CD4-positive, alpha-beta T cell (primary cell): ENCODE data around the gene ACTR5. TPM values are rescaled to one million over a fixed set of nuclear protein-coding genes. Genes with fewer than 3 reads are reported as not detected.

ENCODE experiments used
- ATAC-seq: fragments of 200-7000 bp; cut with Tn5 transposase; one replicate; pipeline ENCODE4 v1.10.0; 2022; ENCODE audit warnings: mild to moderate bottlenecking; ENCODE audit not compliant: poor library complexity
- CTCF ChIA-PET: fragments of 350-600 bp; sonication (Branson Sonifier 250); formaldehyde crosslinking; loops from one replicate; lab custom pipeline; 2021; ENCODE audit warnings: antibody characterized with exemption, inconsistent platforms; lab: Charles Lee
- POLR2A ChIA-PET: fragments of 350-600 bp; sonication (Branson Sonifier 250); formaldehyde crosslinking; loops from one replicate; lab custom pipeline; 2021; ENCODE audit warnings: antibody characterized with exemption, inconsistent platforms; lab: Charles Lee
- DNase-seq, 14 experiments: peaks; one replicate each; pipeline ENCODE4 v3.0.0-alpha.2; 2013 to 2020; ENCODE audit warnings: mixed read lengths in 2 of 14
- H3K27ac ChIP-seq, 2 donors: one replicate each; pipeline versions ENCODE4 v1.5.1 to v1.7.0; 2013; ENCODE audit warnings: low read length in 2 of 2, low read depth in 1 of 2, mild to moderate bottlenecking in 1 of 2
- H3K27me3 ChIP-seq, 2 experiments: 1 replicate in 1 of 2; 2 replicates in 1 of 2; pipeline versions ENCODE4 v1.6.1 to v1.7.0; 2013; ENCODE audit warnings: low read length in 2 of 2, control low read depth in 1 of 2, mild to moderate bottlenecking in 1 of 2, moderate library complexity in 1 of 2; ENCODE audit not compliant: insufficient read depth in 2 of 2, control insufficient read depth in 1 of 2
- H3K36me3 ChIP-seq: one replicate; pipeline ENCODE4 v1.6.1; 2013; ENCODE audit warnings: low read length, control low read depth; ENCODE audit not compliant: insufficient read depth
- H3K4me1 ChIP-seq: one replicate; pipeline ENCODE4 v1.6.1; 2013; ENCODE audit warnings: low read length, control low read depth; ENCODE audit not compliant: insufficient read depth
- H3K4me3 ChIP-seq: one replicate; pipeline ENCODE4 v1.5.1; 2013; ENCODE audit warnings: mild to moderate bottlenecking, low read length, moderate library complexity
- H3K9me3 ChIP-seq, 2 experiments: 1 replicate in 1 of 2; 2 replicates in 1 of 2; pipeline versions ENCODE4 v1.6.1 to v1.7.0; 2013; ENCODE audit warnings: low read length in 2 of 2, mild to moderate bottlenecking in 2 of 2, control low read depth in 1 of 2, moderate library complexity in 1 of 2; ENCODE audit not compliant: control insufficient read depth in 1 of 2, insufficient read depth in 1 of 2
- H3K27ac Mint-ChIP-seq: one replicate; pipeline ENCODE4 v1.8.0; 2020; ENCODE audit warnings: mixed read lengths
- H3K27me3 Mint-ChIP-seq: one replicate; pipeline ENCODE4 v1.8.0; 2021; ENCODE audit warnings: mixed read lengths
- H3K36me3 Mint-ChIP-seq: one replicate; pipeline ENCODE4 v1.8.0; 2021; ENCODE audit warnings: low read depth, mixed read lengths
- H3K4me1 Mint-ChIP-seq: one replicate; pipeline ENCODE4 v1.8.0; 2021; ENCODE audit warnings: low read depth, mixed read lengths
- H3K4me3 Mint-ChIP-seq: one replicate; pipeline ENCODE4 v1.8.0; 2020; ENCODE audit warnings: mild to moderate bottlenecking, mixed read lengths
- H3K9me3 Mint-ChIP-seq: one replicate; pipeline ENCODE4 v1.8.0; 2020; ENCODE audit warnings: mixed read lengths
- CTCF ChIP-seq: fragments of 200-600 bp; IDR thresholded peaks from one replicate; pipeline ENCODE4 v1.8.0; 2022; ENCODE audit warnings: antibody characterized with exemption, mild to moderate bottlenecking
- intact Hi-C, 2 experiments: fragments of 100-400 bp; cut with DNase I in 1 of 2; cut with micrococcal nuclease in 1 of 2; formaldehyde crosslinking; loops; one replicate each; pipeline versions ENCODE4 v1.15.1 to v1.9.0; 2023 to 2025; cut with DNase I, micrococcal nuclease
- total RNA-seq, 174 experiments: library from RNA in 2 of 174; stranded (reverse) in 2 of 174; gene quantifications; one replicate each; pipeline ENCODE4 v1.2.3 and lab custom pipeline; 2021 to 2026

ACTR5 gene
- total RNA-seq, 2 experiments from 2014 or later = 11.1 to 11.9 TPM

GRCh38 chr20:38799203-38799602 lies 50.9 kb downstream of the ACTR5 start:
- Histone ChIP-seq H3K27me3 (no peaks in the 10 kb centered on the region), H3K9me3 (no peaks in the 10 kb centered on the region), H3K4me1 (peaks cover 15% of the 10 kb centered on the region), H3K4me3 (no peak overlapping the region), H3K27ac (no peak overlapping the region), H3K36me3 (no peaks in the 10 kb centered on the region)
- ATAC-seq (no peak), DNase-seq (peak in 1 of 14 experiments; percentile 29)
- no peak for TF ChIP-seq CTCF
- H3K4me1 Mint-ChIP-seq = peaks cover 21% of the 10 kb centered on the region
- POLR2A ChIA-PET = interaction anchor here (0.7 kb wide), 2 partner anchors 8 to 1698 kb away, joined by 4 read pairs; no protein-coding TSS in a partner anchor
- no peaks in the 10 kb centered on the region for H3K27me3 Mint-ChIP-seq
- no peaks in the 10 kb centered on the region for H3K9me3 Mint-ChIP-seq
- no peak overlapping the region for H3K4me3 Mint-ChIP-seq
- intact Hi-C loops = no loop called here
- CTCF ChIA-PET = no interaction called here
- no peaks in the 10 kb centered on the region for H3K36me3 Mint-ChIP-seq
- H3K27ac Mint-ChIP-seq = peak overlapping the region; percentile 59

GRCh38 chr20:38800882-38801281 lies 52.6 kb downstream of the ACTR5 start:
- no peak for TF ChIP-seq CTCF
- Histone ChIP-seq H3K36me3 (no peaks in the 10 kb centered on the region), H3K27me3 (no peaks in the 10 kb centered on the region), H3K9me3 (no peaks in the 10 kb centered on the region), H3K4me3 (no peak overlapping the region), H3K4me1 (peaks cover 28% of the 10 kb centered on the region), H3K27ac (no peak overlapping the region)
- ChIA-PET POLR2A (no interaction called here), CTCF (no interaction called here)
- Mint-ChIP-seq H3K27ac (peak overlapping the region; percentile 14), H3K36me3 (peaks cover 10% of the 10 kb centered on the region), H3K27me3 (no peaks in the 10 kb centered on the region), H3K9me3 (no peaks in the 10 kb centered on the region), H3K4me3 (no peak overlapping the region), H3K4me1 (peaks cover 31% of the 10 kb centered on the region)
- intact Hi-C loops = no loop called here
- ATAC-seq = no peak
- DNase-seq = no peak

- peak overlapping the region; percentile 88 for H3K4me3 Mint-ChIP-seq
- peaks cover 47% of the 10 kb centered on the region for H3K4me1 Mint-ChIP-seq
- intact Hi-C loops = loop anchor here (1.0 to 2.0 kb wide), 3 partner anchors 37 to 89 kb away; partner anchors contain the start of gene ACTR5 (in 2 of the 2)
- no peaks in the 10 kb centered on the region for H3K36me3 ChIP-seq
- peak overlapping the region; percentile 96 to 100 for H3K27ac ChIP-seq
- peak overlapping the region; percentile 97 for H3K27ac Mint-ChIP-seq
- ChIA-PET CTCF (interaction anchor here (1.8 kb wide), 1 partner anchor 122 kb away, joined by 3 read pairs; the partner anchor contains the start of gene FAM83D), POLR2A (interaction anchor here (1.5 to 5.3 kb wide), 9 partner anchors 8 to 158 kb away, joined by 3 to 107 read pairs (median 15); partner anchors contain the start of gene DHX35)
- peaks cover 51% of the 10 kb centered on the region for H3K4me1 ChIP-seq
- no peaks in the 10 kb centered on the region for H3K27me3 Mint-ChIP-seq
- no peaks in the 10 kb centered on the region for H3K27me3 ChIP-seq
- no peaks in the 10 kb centered on the region for H3K9me3 ChIP-seq
- ATAC-seq (no peak), DNase-seq (no peak)
- no peak for TF ChIP-seq CTCF
- peaks cover 31% of the 10 kb centered on the region for H3K36me3 Mint-ChIP-seq
- H3K9me3 Mint-ChIP-seq = no peaks in the 10 kb centered on the region
- no peak overlapping the region for H3K4me3 ChIP-seq
Measured at GRCh38 chr20:38804221-38804620, 56.0 kb downstream of the ACTR5 start.
